ENCODE data around the gene KIF16B.

DNA sequence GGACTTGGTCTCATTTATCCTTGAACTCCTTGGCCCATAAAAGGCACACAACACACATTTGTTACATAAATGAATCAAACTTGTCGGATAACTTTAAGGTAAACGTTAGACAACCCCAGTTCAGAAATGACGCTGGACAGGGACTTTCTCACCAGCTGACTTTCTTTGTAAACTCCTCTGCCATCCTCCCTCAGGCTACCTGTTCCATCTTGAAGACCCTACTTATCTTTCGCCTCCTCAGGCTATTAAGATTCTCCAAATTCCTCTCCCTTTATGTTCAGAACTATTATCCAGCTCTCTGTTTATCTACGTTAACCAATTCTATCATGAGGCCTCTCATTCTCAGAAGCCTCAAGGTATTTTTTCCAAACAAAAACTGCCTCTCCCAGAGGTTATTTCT lies 47.7 kb upstream of the KIF16B start:
- TF ChIP-seq, protein P1, sequence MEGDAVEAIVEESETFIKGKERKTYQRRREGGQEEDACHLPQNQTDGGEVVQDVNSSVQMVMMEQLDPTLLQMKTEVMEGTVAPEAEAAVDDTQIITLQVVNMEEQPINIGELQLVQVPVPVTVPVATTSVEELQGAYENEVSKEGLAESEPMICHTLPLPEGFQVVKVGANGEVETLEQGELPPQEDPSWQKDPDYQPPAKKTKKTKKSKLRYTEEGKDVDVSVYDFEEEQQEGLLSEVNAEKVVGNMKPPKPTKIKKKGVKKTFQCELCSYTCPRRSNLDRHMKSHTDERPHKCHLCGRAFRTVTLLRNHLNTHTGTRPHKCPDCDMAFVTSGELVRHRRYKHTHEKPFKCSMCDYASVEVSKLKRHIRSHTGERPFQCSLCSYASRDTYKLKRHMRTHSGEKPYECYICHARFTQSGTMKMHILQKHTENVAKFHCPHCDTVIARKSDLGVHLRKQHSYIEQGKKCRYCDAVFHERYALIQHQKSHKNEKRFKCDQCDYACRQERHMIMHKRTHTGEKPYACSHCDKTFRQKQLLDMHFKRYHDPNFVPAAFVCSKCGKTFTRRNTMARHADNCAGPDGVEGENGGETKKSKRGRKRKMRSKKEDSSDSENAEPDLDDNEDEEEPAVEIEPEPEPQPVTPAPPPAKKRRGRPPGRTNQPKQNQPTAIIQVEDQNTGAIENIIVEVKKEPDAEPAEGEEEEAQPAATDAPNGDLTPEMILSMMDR (IDR thresholded peaks at IDR 0.05) = no peak
- TF ChIP-seq POLR2A (IDR thresholded peaks at IDR 0.05) (no peak), EP300 (IDR thresholded peaks at IDR 0.05) (no peak)
